SK-N-SH (cell line): Measurements from ENCODE around the gene CRACR2A. TPM values are rescaled to one million over a fixed set of nuclear protein-coding genes. Genes with fewer than 3 reads are reported as not detected.

Experiments used
- CTCF ChIA-PET: fragments of 300-600, 350-600 bp; formaldehyde crosslinking; extraction: SDS; loops from one replicate; lab custom pipeline; 2021; lab: Yijun Ruan, JAX
- POLR2A ChIA-PET: fragments of 350-600 bp; sonication (Branson Sonifier 250); formaldehyde crosslinking; extraction: SDS; loops from one replicate; lab custom pipeline; 2020; ENCODE audit warnings: antibody characterized with exemption, inconsistent platforms; lab: Yijun Ruan, JAX
- DNase-seq: peaks from one replicate; pipeline ENCODE4 v3.0.0; 2012
- H2AFZ ChIP-seq: fragments of 200-600 bp; sonication (generic); 2 replicates; pipeline ENCODE4 v1.8.1; 2016; ENCODE audit warnings: antibody characterized with exemption, mild to moderate bottlenecking, low read depth
- H3F3A ChIP-seq: fragments of 200-600 bp; sonication (generic); replicated peaks from 2 replicates; pipeline ENCODE3; 2016; ENCODE audit warnings: antibody characterized with exemption, mild to moderate bottlenecking; ENCODE audit not compliant: insufficient read depth
- H3K27ac ChIP-seq, 2 experiments: fragments of 200-500 bp in 1 of 2; fragments of 200-600 bp in 1 of 2; sonication (Bioruptor generic) in 1 of 2; sonication (generic), shearing (Covaris generic) in 1 of 2; 2 replicates each; pipeline versions ENCODE4 v1.5.1 to v1.6.1; 2014 to 2016; ENCODE audit warnings: low read depth in 2 of 2, inconsistent platforms in 1 of 2, low read length in 1 of 2, mild to moderate bottlenecking in 1 of 2, mixed read lengths in 1 of 2
- H3K27me3 ChIP-seq: fragments of 200-600 bp; sonication (generic), shearing (Covaris generic); 2 replicates; pipeline ENCODE4 v1.6.1; 2016; ENCODE audit warnings: mixed run types; ENCODE audit not compliant: insufficient read depth
- H3K36me3 ChIP-seq, 2 experiments: fragments of 200-500 bp in 1 of 2; fragments of 200-600 bp in 1 of 2; sonication (Bioruptor generic) in 1 of 2; sonication (generic) in 1 of 2; replicated peaks in 1 of 2; 2 replicates each; pipeline versions ENCODE3 to v1.5.1; 2014 to 2016; ENCODE audit warnings: low read length in 1 of 2, mild to moderate bottlenecking in 1 of 2; ENCODE audit not compliant: insufficient read depth in 2 of 2, control insufficient read depth in 1 of 2
- H3K4me1 ChIP-seq, 2 experiments: fragments of 200-500 bp in 1 of 2; fragments of 200-600 bp in 1 of 2; sonication (Bioruptor generic) in 1 of 2; sonication (generic), shearing (Covaris generic) in 1 of 2; 2 replicates each; pipeline versions ENCODE4 v1.5.1 to v1.6.1; 2014 to 2016; ENCODE audit warnings: low read depth in 1 of 2, low read length in 1 of 2, mixed run types in 1 of 2; ENCODE audit not compliant: insufficient read depth in 2 of 2, control insufficient read depth in 1 of 2
- H3K4me2 ChIP-seq: fragments of 200-600 bp; sonication (generic), shearing (Covaris generic); 2 replicates; pipeline ENCODE4 v1.6.1; 2017; ENCODE audit warnings: mixed run types
- H3K4me3 ChIP-seq, 2 experiments: fragments of 200-500 bp in 1 of 2; fragments of 200-600 bp in 1 of 2; sonication (Bioruptor generic) in 1 of 2; sonication (generic), shearing (Covaris generic) in 1 of 2; 2 replicates each; pipeline versions ENCODE4 v1.5.1 to v1.8.1; 2014 to 2016; ENCODE audit warnings: low read depth in 2 of 2, inconsistent platforms in 1 of 2, low read length in 1 of 2, mild to moderate bottlenecking in 1 of 2, mixed read lengths in 1 of 2, moderate library complexity in 1 of 2
- H3K79me2 ChIP-seq: fragments of 200-600 bp; sonication (generic); 2 replicates; pipeline ENCODE4 v1.8.1; 2017; ENCODE audit warnings: mild to moderate bottlenecking; ENCODE audit not compliant: insufficient read depth
- H3K9ac ChIP-seq: fragments of 200-600 bp; sonication (generic); 2 replicates; pipeline ENCODE4 v1.6.1; 2017; ENCODE audit warnings: mixed run types
- H3K9me2 ChIP-seq: fragments of 200-600 bp; sonication (generic); 2 replicates; pipeline ENCODE4 v1.6.1; 2017; ENCODE audit warnings: mixed run types
- H3K9me3 ChIP-seq: fragments of 200-600 bp; sonication (generic); 2 replicates; pipeline ENCODE4 v1.6.1; 2017; ENCODE audit warnings: mixed run types, mild to moderate bottlenecking, moderate library complexity
- H4K20me1 ChIP-seq: fragments of 200-600 bp; sonication (generic); 2 replicates; pipeline ENCODE4 v1.6.1; 2017; ENCODE audit warnings: mild to moderate bottlenecking, mixed run types; ENCODE audit not compliant: insufficient read depth
- CHD2 ChIP-seq: fragments of 150-350 bp; IDR thresholded peaks from 2 replicates; pipeline ENCODE4 v1.6.1; 2018; ENCODE audit warnings: low read length; ENCODE audit not compliant: partially characterized antibody
- CTCF ChIP-seq: fragments of 200-600 bp; sonication (generic); IDR thresholded peaks from 2 replicates; pipeline ENCODE4 v1.6.1; 2017; ENCODE audit warnings: antibody characterized with exemption, mild to moderate bottlenecking, moderate library complexity
- EP300 ChIP-seq, 2 experiments: IDR thresholded peaks; 2 replicates each; pipeline versions ENCODE4 v1.4.0 to v1.6.1; 2012; ENCODE audit warnings: borderline replicate concordance in 1 of 2, low read depth in 1 of 2, low read length in 1 of 2
- FOSL2 ChIP-seq: IDR thresholded peaks from 2 replicates; pipeline ENCODE4 v1.4.0; 2012; ENCODE audit warnings: low read depth, mild to moderate bottlenecking, moderate library complexity, borderline replicate concordance
- GABPA ChIP-seq: IDR thresholded peaks from 2 replicates; pipeline ENCODE4 v1.4.0; 2012; ENCODE audit warnings: low read depth, mild to moderate bottlenecking
- GATA2 ChIP-seq: sonication (generic); formaldehyde crosslinking; IDR thresholded peaks from 2 replicates; pipeline ENCODE4 v1.5.0; 2020; ENCODE audit warnings: mild to moderate bottlenecking, missing genetic modification reagents
- IRF3 ChIP-seq: fragments of 150-350 bp; IDR thresholded peaks from 2 replicates; pipeline ENCODE4 v1.6.1; 2016; ENCODE audit warnings: mild to moderate bottlenecking, low read depth, low read length
- JUND ChIP-seq: IDR thresholded peaks from 2 replicates; pipeline ENCODE4 v1.4.0; 2012
- MEF2A ChIP-seq: IDR thresholded peaks from 2 replicates; pipeline ENCODE4 v1.4.0; 2012; ENCODE audit warnings: low read depth, borderline replicate concordance
- MXI1 ChIP-seq: IDR thresholded peaks from 2 replicates; pipeline ENCODE4 v1.6.1; 2012; ENCODE audit warnings: mild to moderate bottlenecking, low read depth, low read length, improper control_type of control experiment
- POLR2AphosphoS5 ChIP-seq: IDR thresholded peaks from 2 replicates; pipeline ENCODE4 v1.6.1; 2012; ENCODE audit warnings: low read depth, low read length
- RFX5 ChIP-seq: IDR thresholded peaks from 2 replicates; pipeline ENCODE4 v1.6.1; 2012; ENCODE audit warnings: mild to moderate bottlenecking, improper control_type of control experiment, low read length
- TCF12 ChIP-seq: IDR thresholded peaks from 2 replicates; pipeline ENCODE4 v1.4.0; 2012
- USF2 ChIP-seq: fragments of 150-350 bp; IDR thresholded peaks from 2 replicates; pipeline ENCODE4 v1.6.1; 2017; ENCODE audit warnings: antibody characterized with exemption, low read length, low read depth, borderline replicate concordance
- ZBTB33 ChIP-seq: IDR thresholded peaks from 2 replicates; pipeline ENCODE4 v1.4.0; 2012; ENCODE audit warnings: low read depth, borderline replicate concordance
- WGBS: methylation state at CpG from one replicate; pipeline ENCODE4 v1.1.6; 2017; ENCODE audit warnings: low lambda C conversion rate; 5-methylcytosine and 5-hydroxymethylcytosine counted together
- polyA plus RNA-seq, 3 experiments: library from polyadenylated mRNA; depleted of rRNA; stranded (reverse); fragments of >200 nt; gene quantifications; 2 replicates each; pipeline ENCODE4 v1.2.3, GENCODE V29; 2012

The CRACR2A gene
- polyA plus RNA-seq, 1 of the 3 experiments (the other 2 are of a cell fraction): 0.12 TPM

DNA sequence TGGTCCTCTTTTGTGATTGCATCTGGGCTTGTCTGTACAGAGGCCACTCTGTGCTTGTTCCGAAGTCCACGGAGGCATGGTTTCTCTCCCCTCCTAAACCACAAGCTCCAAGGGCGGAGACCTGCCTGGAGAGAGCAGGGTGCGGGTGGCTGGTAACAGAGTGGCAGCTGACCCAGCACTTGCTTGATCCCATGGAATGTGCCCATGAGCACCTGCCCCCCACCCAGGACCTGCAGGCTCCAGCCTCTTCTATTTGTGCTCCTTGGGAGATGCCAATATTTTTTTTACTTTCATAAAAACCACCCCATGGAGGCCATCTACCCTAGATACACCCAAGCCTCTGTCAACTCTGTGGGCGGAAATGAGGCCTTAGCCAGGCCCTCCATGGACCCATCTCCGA, 157.2 kb downstream of the CRACR2A start:
- ChIA-PET CTCF (no interaction called here), POLR2A (no interaction called here)
- WGBS: 68% methylated on average over 5 of the region's 6 CpGs
- Histone ChIP-seq H3K9ac (no peak overlapping the region), H3K4me2 (no peak overlapping the region), H3K79me2 (no peaks in the 10 kb centered on the region), H3K36me3 (no peaks in the 10 kb centered on the region), H3F3A (no peaks in the 10 kb centered on the region), H4K20me1 (no peaks in the 10 kb centered on the region), H3K9me3 (no peaks in the 10 kb centered on the region), H3K27ac (no peak overlapping the region), H3K27me3 (no peaks in the 10 kb centered on the region), H2AFZ (no peak overlapping the region), H3K4me1 (peaks cover 0 to 12% of the 10 kb centered on the region in 2 experiments; a peak in 1 of 4 replicates), H3K9me2 (no peaks in the 10 kb centered on the region), H3K4me3 (no peak overlapping the region)
- TF ChIP-seq MXI1 (no peak), CTCF (no peak), POLR2AphosphoS5 (no peak), MEF2A (no peak), EP300 (IDR thresholded peaks at IDR 0.05; ENCODE audit: borderline replicate concordance in 1 of 2, low read depth in 1 of 2, low read length in 1 of 2) (no peak), FOSL2 (no peak), USF2 (no peak), GATA2 (no peak), GABPA (no peak), RFX5 (no peak), CHD2 (no peak), ZBTB33 (no peak), TCF12 (no peak), JUND (no peak), IRF3 (no peak)
- no peak for DNase-seq
